GM23338 (cell line): ENCODE data around the gene REXO5. TPM values are rescaled to one million over a fixed set of nuclear protein-coding genes. Genes with fewer than 3 reads are reported as not detected.

Experiments used
- ATAC-seq: fragments of 200-7000 bp; cut with Tn5 transposase; 3 replicates; pipeline ENCODE4 v1.9.1; 2020
- DNase-seq: peaks from one replicate; pipeline ENCODE4 v3.0.0-alpha.2; 2015; ENCODE audit warnings: low spot score
- H2AFZ ChIP-seq: fragments of 200-600 bp; sonication (generic); 2 replicates; pipeline ENCODE4 v1.8.0; 2016; ENCODE audit warnings: antibody characterized with exemption, mild to moderate bottlenecking, moderate library complexity
- H3F3A ChIP-seq: fragments of 200-600 bp; sonication (generic); replicated peaks from 2 replicates; pipeline ENCODE4 v1.8.0; 2017; ENCODE audit warnings: antibody characterized with exemption, mixed run types, low read depth
- H3K27ac ChIP-seq: fragments of 200-600 bp; sonication (generic); 2 replicates; pipeline ENCODE4 v1.6.1; 2016; ENCODE audit warnings: low read depth
- H3K27me3 ChIP-seq: fragments of 200-600 bp; sonication (generic); 2 replicates; pipeline ENCODE4 v1.8.0; 2016; ENCODE audit warnings: mild to moderate bottlenecking, mixed run types, moderate library complexity; ENCODE audit not compliant: insufficient read depth
- H3K36me3 ChIP-seq: fragments of 200-600 bp; sonication (generic); 2 replicates; pipeline ENCODE4 v1.8.0; 2016; ENCODE audit warnings: mild to moderate bottlenecking; ENCODE audit not compliant: insufficient read depth
- H3K4me1 ChIP-seq: fragments of 200-600 bp; sonication (generic); 2 replicates; pipeline ENCODE4 v1.8.0; 2016; ENCODE audit warnings: mild to moderate bottlenecking, moderate library complexity; ENCODE audit not compliant: insufficient read depth
- H3K4me2 ChIP-seq: fragments of 200-600 bp; sonication (generic); 2 replicates; pipeline ENCODE4 v1.7.1; 2017; ENCODE audit warnings: mixed run types
- H3K4me3 ChIP-seq: fragments of 200-600 bp; sonication (generic); 2 replicates; pipeline ENCODE4 v1.6.1; 2016; ENCODE audit warnings: mixed run types
- H3K79me2 ChIP-seq: fragments of 200-600 bp; sonication (generic); replicated peaks from 2 replicates; pipeline ENCODE4 v1.8.0; 2017; ENCODE audit warnings: mild to moderate bottlenecking; ENCODE audit not compliant: insufficient read depth
- H3K9me2 ChIP-seq: fragments of 200-600 bp; sonication (generic); 2 replicates; pipeline ENCODE4 v1.8.0; 2017; ENCODE audit not compliant: insufficient read depth
- H4K20me1 ChIP-seq: fragments of 200-600 bp; sonication (generic); replicated peaks from 2 replicates; pipeline ENCODE4 v1.8.0; 2017; ENCODE audit warnings: mild to moderate bottlenecking; ENCODE audit not compliant: insufficient read depth
- H3K27ac Mint-ChIP-seq: 2 replicates; pipeline ENCODE4 v1.8.0; 2020; ENCODE audit warnings: inconsistent platforms, mild to moderate bottlenecking, moderate library complexity, mixed read lengths
- H3K27me3 Mint-ChIP-seq: 3 replicates; pipeline ENCODE4 v1.8.0; 2022; ENCODE audit warnings: low read depth, mild to moderate bottlenecking, moderate library complexity, mixed read lengths, inconsistent platforms; ENCODE audit not compliant: insufficient read depth, poor library complexity
- H3K36me3 Mint-ChIP-seq: 3 replicates; pipeline ENCODE4 v1.8.0; 2021; ENCODE audit warnings: low read depth, mild to moderate bottlenecking, inconsistent platforms, moderate library complexity, mixed read lengths
- H3K4me1 Mint-ChIP-seq: 3 replicates; pipeline ENCODE4 v1.8.0; 2020; ENCODE audit warnings: mild to moderate bottlenecking, inconsistent platforms, mixed read lengths
- H3K4me3 Mint-ChIP-seq: 3 replicates; pipeline ENCODE4 v1.8.0; 2021; ENCODE audit warnings: moderate library complexity, mild to moderate bottlenecking, inconsistent platforms, mixed read lengths
- H3K9me3 Mint-ChIP-seq: 3 replicates; pipeline ENCODE4 v1.8.0; 2020; ENCODE audit warnings: moderate library complexity, mild to moderate bottlenecking, inconsistent platforms, mixed read lengths
- CREB1 ChIP-seq: fragments of 250-450 bp; sonication (Bioruptor Pico); IDR thresholded peaks from 2 replicates; pipeline ENCODE4 v1.5.0; 2020; ENCODE audit warnings: low read depth, mild to moderate bottlenecking, moderate library complexity
- EZH2 ChIP-seq: fragments of 200-600 bp; sonication (generic); IDR thresholded peaks from one replicate; pipeline ENCODE4 v1.8.0; 2017; ENCODE audit warnings: antibody characterized with exemption, mild to moderate bottlenecking, low read depth; ENCODE audit not compliant: unreplicated experiment
- POLR2AphosphoS5 ChIP-seq: IDR thresholded peaks from 2 replicates; pipeline ENCODE4 v1.6.1; 2016; ENCODE audit warnings: antibody characterized with exemption, low read depth
- STAT1 ChIP-seq: IDR thresholded peaks from one replicate; pipeline ENCODE4 v1.6.1; 2016; ENCODE audit warnings: antibody characterized with exemption; ENCODE audit not compliant: unreplicated experiment
- polyA plus RNA-seq: library from polyadenylated mRNA; unstranded; fragments of >200 nt; fragmentation: Nextera tagmentation; extraction: Ambion mirVana; gene quantifications from 2 replicates; pipeline ENCODE4 v1.2.1, GENCODE V29; 2016
- total RNA-seq: library from RNA; depleted of rRNA; stranded (reverse); fragments of >200 nt; shearing (Covaris generic); gene quantifications from 2 replicates; pipeline ENCODE4 v1.2.3, GENCODE V29; 2014
- TF ChIP-seq, protein P1 (sequence below): fragments of 250-450 bp; sonication (Bioruptor Pico); IDR thresholded peaks from 2 replicates; pipeline ENCODE4 v1.5.0; 2020; ENCODE audit warnings: mild to moderate bottlenecking, moderate library complexity
- TF ChIP-seq, protein P2 (sequence below): IDR thresholded peaks from one replicate; pipeline ENCODE4 v1.6.1; 2018; ENCODE audit warnings: antibody characterized with exemption; ENCODE audit not compliant: unreplicated experiment

Gene REXO5
- total and polyA plus RNA-seq, 2 experiments from 2014 or later, result 6.5 to 6.9 TPM

DNA sequence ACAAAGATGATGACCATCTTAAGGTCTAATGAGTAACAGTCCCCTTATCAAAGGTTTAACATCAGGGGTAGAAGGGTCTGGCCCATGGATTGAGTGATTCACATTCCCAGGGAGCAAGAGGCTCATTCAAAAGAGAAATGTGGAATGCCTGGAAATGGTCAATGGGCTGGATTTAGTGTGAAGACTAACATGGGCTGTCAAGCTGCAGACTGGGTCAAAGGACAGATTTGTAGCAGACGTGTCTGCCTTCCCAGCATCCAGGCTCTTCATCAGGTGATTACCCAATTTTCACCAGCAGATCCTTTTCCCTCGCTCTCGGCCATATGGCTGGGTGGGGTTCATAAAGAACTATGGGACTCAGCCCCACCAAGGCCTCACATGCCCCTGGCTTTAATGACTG, 67.0 kb downstream of the REXO5 start (continued):
- TF ChIP-seq, protein P1, sequence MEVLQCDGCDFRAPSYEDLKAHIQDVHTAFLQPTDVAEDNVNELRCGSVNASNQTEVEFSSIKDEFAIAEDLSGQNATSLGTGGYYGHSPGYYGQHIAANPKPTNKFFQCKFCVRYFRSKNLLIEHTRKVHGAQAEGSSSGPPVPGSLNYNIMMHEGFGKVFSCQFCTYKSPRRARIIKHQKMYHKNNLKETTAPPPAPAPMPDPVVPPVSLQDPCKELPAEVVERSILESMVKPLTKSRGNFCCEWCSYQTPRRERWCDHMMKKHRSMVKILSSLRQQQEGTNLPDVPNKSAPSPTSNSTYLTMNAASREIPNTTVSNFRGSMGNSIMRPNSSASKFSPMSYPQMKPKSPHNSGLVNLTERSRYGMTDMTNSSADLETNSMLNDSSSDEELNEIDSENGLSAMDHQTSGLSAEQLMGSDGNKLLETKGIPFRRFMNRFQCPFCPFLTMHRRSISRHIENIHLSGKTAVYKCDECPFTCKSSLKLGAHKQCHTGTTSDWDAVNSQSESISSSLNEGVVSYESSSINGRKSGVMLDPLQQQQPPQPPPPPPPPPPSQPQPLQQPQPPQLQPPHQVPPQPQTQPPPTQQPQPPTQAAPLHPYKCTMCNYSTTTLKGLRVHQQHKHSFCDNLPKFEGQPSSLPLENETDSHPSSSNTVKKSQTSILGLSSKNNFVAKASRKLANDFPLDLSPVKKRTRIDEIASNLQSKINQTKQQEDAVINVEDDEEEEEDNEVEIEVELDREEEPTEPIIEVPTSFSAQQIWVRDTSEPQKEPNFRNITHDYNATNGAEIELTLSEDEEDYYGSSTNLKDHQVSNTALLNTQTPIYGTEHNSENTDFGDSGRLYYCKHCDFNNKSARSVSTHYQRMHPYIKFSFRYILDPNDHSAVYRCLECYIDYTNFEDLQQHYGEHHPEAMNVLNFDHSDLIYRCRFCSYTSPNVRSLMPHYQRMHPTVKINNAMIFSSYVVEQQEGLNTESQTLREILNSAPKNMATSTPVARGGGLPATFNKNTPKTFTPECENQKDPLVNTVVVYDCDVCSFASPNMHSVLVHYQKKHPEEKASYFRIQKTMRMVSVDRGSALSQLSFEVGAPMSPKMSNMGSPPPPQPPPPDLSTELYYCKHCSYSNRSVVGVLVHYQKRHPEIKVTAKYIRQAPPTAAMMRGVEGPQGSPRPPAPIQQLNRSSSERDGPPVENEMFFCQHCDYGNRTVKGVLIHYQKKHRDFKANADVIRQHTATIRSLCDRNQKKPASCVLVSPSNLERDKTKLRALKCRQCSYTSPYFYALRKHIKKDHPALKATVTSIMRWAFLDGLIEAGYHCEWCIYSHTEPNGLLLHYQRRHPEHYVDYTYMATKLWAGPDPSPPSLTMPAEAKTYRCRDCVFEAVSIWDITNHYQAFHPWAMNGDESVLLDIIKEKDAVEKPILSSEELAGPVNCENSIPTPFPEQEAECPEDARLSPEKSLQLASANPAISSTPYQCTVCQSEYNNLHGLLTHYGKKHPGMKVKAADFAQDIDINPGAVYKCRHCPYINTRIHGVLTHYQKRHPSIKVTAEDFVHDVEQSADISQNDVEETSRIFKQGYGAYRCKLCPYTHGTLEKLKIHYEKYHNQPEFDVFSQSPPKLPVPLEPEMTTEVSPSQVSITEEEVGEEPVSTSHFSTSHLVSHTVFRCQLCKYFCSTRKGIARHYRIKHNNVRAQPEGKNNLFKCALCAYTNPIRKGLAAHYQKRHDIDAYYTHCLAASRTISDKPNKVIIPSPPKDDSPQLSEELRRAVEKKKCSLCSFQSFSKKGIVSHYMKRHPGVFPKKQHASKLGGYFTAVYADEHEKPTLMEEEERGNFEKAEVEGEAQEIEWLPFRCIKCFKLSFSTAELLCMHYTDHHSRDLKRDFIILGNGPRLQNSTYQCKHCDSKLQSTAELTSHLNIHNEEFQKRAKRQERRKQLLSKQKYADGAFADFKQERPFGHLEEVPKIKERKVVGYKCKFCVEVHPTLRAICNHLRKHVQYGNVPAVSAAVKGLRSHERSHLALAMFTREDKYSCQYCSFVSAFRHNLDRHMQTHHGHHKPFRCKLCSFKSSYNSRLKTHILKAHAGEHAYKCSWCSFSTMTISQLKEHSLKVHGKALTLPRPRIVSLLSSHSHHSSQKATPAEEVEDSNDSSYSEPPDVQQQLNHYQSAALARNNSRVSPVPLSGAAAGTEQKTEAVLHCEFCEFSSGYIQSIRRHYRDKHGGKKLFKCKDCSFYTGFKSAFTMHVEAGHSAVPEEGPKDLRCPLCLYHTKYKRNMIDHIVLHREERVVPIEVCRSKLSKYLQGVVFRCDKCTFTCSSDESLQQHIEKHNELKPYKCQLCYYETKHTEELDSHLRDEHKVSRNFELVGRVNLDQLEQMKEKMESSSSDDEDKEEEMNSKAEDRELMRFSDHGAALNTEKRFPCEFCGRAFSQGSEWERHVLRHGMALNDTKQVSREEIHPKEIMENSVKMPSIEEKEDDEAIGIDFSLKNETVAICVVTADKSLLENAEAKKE, result no peak
- TF ChIP-seq POLR2AphosphoS5 (no peak), STAT1 (no peak)

DNA sequence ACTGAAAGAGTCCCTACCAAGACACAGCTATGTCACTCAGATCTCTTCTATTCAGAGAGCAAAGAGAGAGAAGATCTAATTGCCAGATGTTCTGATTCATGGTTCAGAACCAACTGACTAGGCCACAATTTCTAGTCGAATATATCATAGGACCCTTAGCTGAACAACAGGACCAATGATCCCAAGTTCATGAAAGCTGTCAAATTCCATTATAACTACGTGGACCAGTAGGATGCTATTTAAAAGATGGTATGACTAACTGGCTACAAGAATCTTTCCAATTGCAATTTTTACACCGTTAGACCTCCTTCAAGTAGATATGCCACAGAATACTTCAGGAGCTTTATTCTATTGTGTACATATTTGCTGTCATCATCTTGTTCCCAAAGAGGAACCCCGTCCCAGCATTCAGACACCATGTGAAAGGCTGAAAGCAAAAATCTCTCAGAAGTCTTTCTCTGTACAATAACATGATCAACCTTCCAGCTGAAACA, 67.8 kb downstream of the REXO5 start:
- H4K20me1 ChIP-seq, result peaks cover 18% of the 10 kb centered on the region
- no peak overlapping the region for H3K4me2 ChIP-seq
- H2AFZ ChIP-seq, result no peak overlapping the region
- H3K4me1 ChIP-seq, result peaks cover 20% of the 10 kb centered on the region
- Mint-ChIP-seq H3K4me1 (peaks cover 40% of the 10 kb centered on the region), H3K36me3 (no peaks in the 10 kb centered on the region), H3K27me3 (no peaks in the 10 kb centered on the region), H3K27ac (no peak overlapping the region), H3K4me3 (no peak overlapping the region), H3K9me3 (no peaks in the 10 kb centered on the region)
- DNase-seq, result no peak
- H3K9me2 ChIP-seq, result no peaks in the 10 kb centered on the region
- H3K4me3 ChIP-seq, result no peak overlapping the region
- H3K27me3 ChIP-seq, result no peaks in the 10 kb centered on the region
- H3K79me2 ChIP-seq, result peaks cover 95% of the 10 kb centered on the region
- no peaks in the 10 kb centered on the region for H3K36me3 ChIP-seq
- no peaks in the 10 kb centered on the region for H3F3A ChIP-seq
- no peak overlapping the region for H3K27ac ChIP-seq
- no peak for ATAC-seq
- TF ChIP-seq, protein P1, result no peak
- TF ChIP-seq CREB1 (CRISPR knock-in tag) (no peak), EZH2 (no peak), STAT1 (no peak)
- TF ChIP-seq, protein P2, sequence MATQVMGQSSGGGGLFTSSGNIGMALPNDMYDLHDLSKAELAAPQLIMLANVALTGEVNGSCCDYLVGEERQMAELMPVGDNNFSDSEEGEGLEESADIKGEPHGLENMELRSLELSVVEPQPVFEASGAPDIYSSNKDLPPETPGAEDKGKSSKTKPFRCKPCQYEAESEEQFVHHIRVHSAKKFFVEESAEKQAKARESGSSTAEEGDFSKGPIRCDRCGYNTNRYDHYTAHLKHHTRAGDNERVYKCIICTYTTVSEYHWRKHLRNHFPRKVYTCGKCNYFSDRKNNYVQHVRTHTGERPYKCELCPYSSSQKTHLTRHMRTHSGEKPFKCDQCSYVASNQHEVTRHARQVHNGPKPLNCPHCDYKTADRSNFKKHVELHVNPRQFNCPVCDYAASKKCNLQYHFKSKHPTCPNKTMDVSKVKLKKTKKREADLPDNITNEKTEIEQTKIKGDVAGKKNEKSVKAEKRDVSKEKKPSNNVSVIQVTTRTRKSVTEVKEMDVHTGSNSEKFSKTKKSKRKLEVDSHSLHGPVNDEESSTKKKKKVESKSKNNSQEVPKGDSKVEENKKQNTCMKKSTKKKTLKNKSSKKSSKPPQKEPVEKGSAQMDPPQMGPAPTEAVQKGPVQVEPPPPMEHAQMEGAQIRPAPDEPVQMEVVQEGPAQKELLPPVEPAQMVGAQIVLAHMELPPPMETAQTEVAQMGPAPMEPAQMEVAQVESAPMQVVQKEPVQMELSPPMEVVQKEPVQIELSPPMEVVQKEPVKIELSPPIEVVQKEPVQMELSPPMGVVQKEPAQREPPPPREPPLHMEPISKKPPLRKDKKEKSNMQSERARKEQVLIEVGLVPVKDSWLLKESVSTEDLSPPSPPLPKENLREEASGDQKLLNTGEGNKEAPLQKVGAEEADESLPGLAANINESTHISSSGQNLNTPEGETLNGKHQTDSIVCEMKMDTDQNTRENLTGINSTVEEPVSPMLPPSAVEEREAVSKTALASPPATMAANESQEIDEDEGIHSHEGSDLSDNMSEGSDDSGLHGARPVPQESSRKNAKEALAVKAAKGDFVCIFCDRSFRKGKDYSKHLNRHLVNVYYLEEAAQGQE, result no peak
